ENCODE measurements around the gene CLEC4G.
"Not testable (repeated sequence)": the region's sequence is repeated elsewhere in the genome, so short reads cannot be mapped to it uniquely, and the experiment has no call there.

The CLEC4G gene

GRCh38 chr19:7732045-7732444, at the start of gene CLEC4G:
TSS of gene CLEC4G (minus strand) at chr19:7732110. CDS start at chr19:7732102, 8 bp downstream.
- no peak for DNase-seq

- no peak for DNase-seq
Measured at GRCh38 chr19:7781157-7781556, 49.2 kb upstream of the CLEC4G start.

GRCh38 chr19:7779631-7780486, 47.9 kb upstream of the CLEC4G start:
- no peak for DNase-seq

- no peak for DNase-seq
Measured at GRCh38 chr19:7778081-7778480, 46.2 kb upstream of the CLEC4G start.

- no peak for DNase-seq
Measured at GRCh38 chr19:7775761-7776160, 43.9 kb upstream of the CLEC4G start.

- no peak for DNase-seq
Measured at GRCh38 chr19:7773841-7774240, 41.9 kb upstream of the CLEC4G start.

- no peak for DNase-seq
Measured at GRCh38 chr19:7772752-7773291, 40.9 kb upstream of the CLEC4G start.

GRCh38 chr19:7771072-7771471, 39.2 kb upstream of the CLEC4G start:
- DNase-seq = no peak

- DNase-seq = no peak
Measured at GRCh38 chr19:7769171-7769570, 37.3 kb upstream of the CLEC4G start.

- no peak for DNase-seq
Measured at GRCh38 chr19:7767487-7767886, 35.6 kb upstream of the CLEC4G start.

GRCh38 chr19:7766535-7766934, 34.6 kb upstream of the CLEC4G start:
- no peak for DNase-seq

GRCh38 chr19:7765043-7765442, 33.1 kb upstream of the CLEC4G start:
- not testable (repeated sequence) for DNase-seq

GRCh38 chr19:7764157-7764556, 32.2 kb upstream of the CLEC4G start:
- not testable (repeated sequence) for DNase-seq

GRCh38 chr19:7763696-7764095, 31.8 kb upstream of the CLEC4G start:
- DNase-seq = no peak

- no peak for DNase-seq
Measured at GRCh38 chr19:7762719-7763293, 30.9 kb upstream of the CLEC4G start, which contains the start of gene CLEC4M. TSS of gene CLEC4M (plus strand) at chr19:7763243. CDS start at chr19:7763267, 24 bp downstream.

GRCh38 chr19:7759156-7759555, 27.2 kb upstream of the CLEC4G start:
- DNase-seq = no peak

- no peak for DNase-seq
Measured at GRCh38 chr19:7757358-7757757, 25.4 kb upstream of the CLEC4G start.

- DNase-seq = no peak
Measured at GRCh38 chr19:7756258-7756657, 24.3 kb upstream of the CLEC4G start.

GRCh38 chr19:7751157-7751783, 19.4 kb upstream of the CLEC4G start:
- DNase-seq = no peak

GRCh38 chr19:7748756-7749155, 16.8 kb upstream of the CLEC4G start:
- no peak for DNase-seq

- no peak for DNase-seq
Measured at GRCh38 chr19:7748171-7748570, 16.3 kb upstream of the CLEC4G start.

GRCh38 chr19:7746903-7747884, 15.3 kb upstream of the CLEC4G start, which contains the start of gene CD209:
TSS of gene CD209 (minus strand) at chr19:7747534. CDS start at chr19:7747511, 23 bp downstream.
- no peak for DNase-seq

Measured in left hindlimb (tissue), 1 donor.